ENCODE measurements around the gene SPEN. TPM values are rescaled to one million over a fixed set of nuclear protein-coding genes. Genes with fewer than 3 reads are reported as not detected.

The SPEN gene
- total RNA-seq, 1 experiment from 2014 or later: 55.7 TPM

- Histone ChIP-seq H3K27ac (no peak overlapping the region), H3K4me1 (no peaks in the 10 kb centered on the region), H3K9me3 (replicated peaks) (no peaks in the 10 kb centered on the region), H3K4me3 (no peak overlapping the region), H3K27me3 (peaks cover 2% of the 10 kb centered on the region), H3K36me3 (no peaks in the 10 kb centered on the region)
- DNase-seq: no peak
These were observed 141.6 kb downstream of the SPEN start for GRCh38 chr1:15988856-15989736.

GRCh38 chr1:15989776-15990175 is 142.3 kb downstream of the SPEN start:
- Histone ChIP-seq H3K9me3 (replicated peaks) (no peaks in the 10 kb centered on the region), H3K27ac (no peak overlapping the region), H3K27me3 (peaks cover 2% of the 10 kb centered on the region), H3K36me3 (no peaks in the 10 kb centered on the region), H3K4me3 (no peak overlapping the region), H3K4me1 (no peaks in the 10 kb centered on the region)
- DNase-seq: no peak

Other genes starting within 250 kb of the SPEN start
- 27.5 and 29.1 TPM in 2 replicates for gene DDI2, start 230.2 kb upstream of the SPEN start, total RNA-seq (2014; rRNA removed; shearing (Covaris generic))
- gene PLEKHM2, start 163.4 kb upstream of the SPEN start, total RNA-seq (2014; rRNA removed; shearing (Covaris generic)): 33.6 and 36.2 TPM in 2 replicates
- gene SLC25A34, start 111.4 kb upstream of the SPEN start, total RNA-seq (2014; rRNA removed; shearing (Covaris generic)): 2.8 and 3.5 TPM in 2 replicates
- not detected in 2 replicates for gene TMEM82, start 105.2 kb upstream of the SPEN start, total RNA-seq (2014; rRNA removed; shearing (Covaris generic))
- gene FBLIM1, start 88.9 kb upstream of the SPEN start, total RNA-seq (2014; rRNA removed; shearing (Covaris generic)): 6.7 and 9.0 TPM in 2 replicates
- gene UQCRHL, start 40.1 kb upstream of the SPEN start, total RNA-seq (2014; rRNA removed; shearing (Covaris generic)): 8.5 and 8.6 TPM in 2 replicates
- gene ZBTB17, start 128.4 kb downstream of the SPEN start, total RNA-seq (2014; rRNA removed; shearing (Covaris generic)): 27.1 and 34.9 TPM in 2 replicates
- gene SRARP, start 156.5 kb downstream of the SPEN start, total RNA-seq (2014; rRNA removed; shearing (Covaris generic)): not detected in 2 replicates
- gene HSPB7, start 170.3 kb downstream of the SPEN start, total RNA-seq (2014; rRNA removed; shearing (Covaris generic)): 81.4 and 83.9 TPM in 2 replicates
- gene CLCNKA, start 174.3 kb downstream of the SPEN start, total RNA-seq (2014; rRNA removed; shearing (Covaris generic)): 0.42 TPM in 1 of 2 replicates, not detected in the other
- gene CLCNKB, start 196.1 kb downstream of the SPEN start, total RNA-seq (2014; rRNA removed; shearing (Covaris generic)): 0.08 TPM in 1 of 2 replicates, not detected in the other
- gene FAM131C, start 225.9 kb downstream of the SPEN start, total RNA-seq (2014; rRNA removed; shearing (Covaris generic)): 0.10 TPM in 1 of 2 replicates, not detected in the other